B cell (primary cell): Measurements from ENCODE around the gene C2CD2L.

Experiments used
- EZH2 ChIP-seq: IDR thresholded peaks from 2 replicates; pipeline ENCODE4 v1.6.1; 2012; ENCODE audit warnings: borderline replicate concordance, low read depth, mild to moderate bottlenecking, moderate library complexity, low read length; ENCODE audit not compliant: insufficient read depth, poor library complexity, severe bottlenecking
- TF ChIP-seq, protein P1 (sequence below): fragments of 200-600 bp; IDR thresholded peaks from one replicate; pipeline ENCODE4 v1.8.0; 2022; ENCODE audit warnings: antibody characterized with exemption, mild to moderate bottlenecking

DNA sequence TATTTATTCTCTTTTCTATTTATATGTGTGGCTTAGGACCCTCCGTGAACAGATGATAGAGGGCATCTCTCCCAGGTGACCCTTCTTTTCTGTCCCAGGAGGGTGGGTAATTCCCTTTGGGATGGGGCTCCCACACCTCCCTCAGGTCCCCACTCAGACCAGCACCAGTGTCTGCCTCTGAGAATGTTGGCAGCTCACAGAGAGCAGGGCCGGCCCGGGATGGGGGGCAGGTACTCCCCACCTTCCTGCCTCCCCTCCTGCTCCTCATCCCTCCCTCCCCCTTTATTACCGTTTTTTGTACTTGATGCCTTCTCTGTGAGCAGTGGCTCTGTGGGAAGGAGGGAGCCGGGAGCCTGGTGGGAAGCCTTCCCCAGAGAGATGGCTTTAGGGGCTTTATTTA, 9.5 kb downstream of the C2CD2L start:
- TF ChIP-seq, protein P1, sequence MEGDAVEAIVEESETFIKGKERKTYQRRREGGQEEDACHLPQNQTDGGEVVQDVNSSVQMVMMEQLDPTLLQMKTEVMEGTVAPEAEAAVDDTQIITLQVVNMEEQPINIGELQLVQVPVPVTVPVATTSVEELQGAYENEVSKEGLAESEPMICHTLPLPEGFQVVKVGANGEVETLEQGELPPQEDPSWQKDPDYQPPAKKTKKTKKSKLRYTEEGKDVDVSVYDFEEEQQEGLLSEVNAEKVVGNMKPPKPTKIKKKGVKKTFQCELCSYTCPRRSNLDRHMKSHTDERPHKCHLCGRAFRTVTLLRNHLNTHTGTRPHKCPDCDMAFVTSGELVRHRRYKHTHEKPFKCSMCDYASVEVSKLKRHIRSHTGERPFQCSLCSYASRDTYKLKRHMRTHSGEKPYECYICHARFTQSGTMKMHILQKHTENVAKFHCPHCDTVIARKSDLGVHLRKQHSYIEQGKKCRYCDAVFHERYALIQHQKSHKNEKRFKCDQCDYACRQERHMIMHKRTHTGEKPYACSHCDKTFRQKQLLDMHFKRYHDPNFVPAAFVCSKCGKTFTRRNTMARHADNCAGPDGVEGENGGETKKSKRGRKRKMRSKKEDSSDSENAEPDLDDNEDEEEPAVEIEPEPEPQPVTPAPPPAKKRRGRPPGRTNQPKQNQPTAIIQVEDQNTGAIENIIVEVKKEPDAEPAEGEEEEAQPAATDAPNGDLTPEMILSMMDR, result no peak
- no peak for TF ChIP-seq EZH2
